Measurements from ENCODE around the gene APEH.

The APEH gene

DNA sequence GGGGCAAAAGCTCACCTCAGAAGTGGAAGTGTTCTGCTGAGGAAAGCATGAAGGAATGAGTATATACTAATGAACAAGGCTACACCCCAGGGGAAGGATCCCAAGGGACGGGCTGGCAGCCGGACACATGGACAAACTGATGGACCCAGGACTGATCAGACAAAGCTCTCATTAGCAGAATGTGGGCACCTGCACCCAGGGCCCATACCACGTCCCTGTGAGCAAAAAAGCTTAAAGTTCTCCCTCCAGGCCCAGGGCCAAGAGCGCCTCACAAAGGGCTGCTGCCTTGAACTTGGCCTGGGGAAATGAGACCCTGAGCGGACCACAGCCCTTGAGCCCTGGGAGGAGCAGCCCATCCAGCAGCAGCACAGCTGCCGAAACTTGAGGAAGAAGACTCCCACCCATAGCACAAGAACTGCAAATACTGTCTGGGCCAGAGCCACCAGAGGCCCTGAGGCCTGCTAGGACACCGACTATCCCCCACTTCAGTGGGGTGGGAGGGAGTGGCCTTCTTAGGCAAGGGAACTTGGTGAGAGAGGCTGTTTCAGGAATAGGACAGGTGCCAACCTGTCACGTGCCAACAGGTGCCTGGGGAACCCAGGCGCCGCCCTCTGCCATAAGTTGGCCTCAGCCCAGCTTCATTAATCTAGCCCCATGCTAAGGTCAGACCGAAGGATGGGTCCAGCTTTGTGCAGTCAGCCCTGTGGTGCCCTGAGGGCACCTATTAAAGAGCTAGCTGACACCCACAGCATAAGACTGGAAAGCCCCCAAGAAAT is 51.9 kb downstream of the APEH start:
- no peak for DNase-seq (ENCODE audit: low read depth in 2 of 2)

- no peak for DNase-seq (ENCODE audit: low read depth in 2 of 2)
Measured at GRCh38 chr3:49727154-49727923, 53.2 kb downstream of the APEH start.

GRCh38 chr3:49727924-49728361 is 53.8 kb downstream of the APEH start:
- no peak for DNase-seq (ENCODE audit: low read depth in 2 of 2)

DNA sequence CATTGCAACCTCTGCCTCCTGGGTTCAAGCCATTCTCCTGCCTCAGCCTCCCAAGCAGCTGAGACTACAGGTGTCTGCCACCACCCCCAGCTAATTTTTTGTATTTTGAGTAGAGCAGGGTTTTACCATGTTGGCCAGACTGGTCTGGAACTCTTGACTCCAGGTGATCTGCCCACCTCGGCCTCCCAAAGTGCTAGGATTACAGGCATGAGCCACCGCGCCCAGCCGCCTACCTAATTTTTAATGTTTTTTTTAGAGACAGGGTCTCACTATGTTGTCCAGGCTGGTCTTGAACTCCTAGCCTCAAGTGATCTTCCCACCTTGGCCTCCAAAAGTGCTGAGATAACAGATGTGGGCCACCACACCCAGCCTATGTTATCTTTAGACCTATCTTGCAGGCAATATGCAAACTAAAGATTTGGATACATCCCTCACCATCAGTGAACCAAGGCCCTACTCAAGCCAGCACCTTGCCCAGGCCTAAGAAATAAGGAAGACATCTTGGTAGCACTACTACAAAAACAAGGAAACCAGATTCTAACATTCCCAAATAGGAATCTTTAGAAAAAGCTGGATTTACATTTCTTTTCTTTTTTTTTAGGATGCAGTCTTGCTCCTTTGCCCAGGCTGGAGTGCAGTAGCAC is 55.9 kb downstream of the APEH start:
- no peak for DNase-seq (ENCODE audit: low read depth in 2 of 2)

DNA sequence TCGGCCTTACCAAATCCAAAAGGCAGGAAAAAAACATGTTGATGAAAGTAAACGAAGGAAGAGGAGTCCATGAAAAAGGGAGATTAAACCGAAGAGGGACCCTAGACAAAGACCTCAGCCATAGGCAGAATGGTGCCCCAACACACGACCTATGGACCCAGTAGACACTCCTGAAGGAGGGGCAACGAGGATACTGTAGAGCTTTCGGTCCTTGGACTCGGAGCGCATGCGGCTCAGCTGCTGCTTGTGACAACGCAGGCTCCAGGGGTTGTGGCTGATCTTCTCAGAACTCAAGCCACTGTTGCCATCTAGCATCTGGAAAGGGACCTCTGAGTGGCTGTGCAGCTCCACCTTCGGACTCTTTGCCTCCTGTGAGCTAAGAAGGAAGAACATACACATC is 58.4 kb downstream of the APEH start:
- DNase-seq (ENCODE audit: low read depth in 2 of 2) = no peak

DNA sequence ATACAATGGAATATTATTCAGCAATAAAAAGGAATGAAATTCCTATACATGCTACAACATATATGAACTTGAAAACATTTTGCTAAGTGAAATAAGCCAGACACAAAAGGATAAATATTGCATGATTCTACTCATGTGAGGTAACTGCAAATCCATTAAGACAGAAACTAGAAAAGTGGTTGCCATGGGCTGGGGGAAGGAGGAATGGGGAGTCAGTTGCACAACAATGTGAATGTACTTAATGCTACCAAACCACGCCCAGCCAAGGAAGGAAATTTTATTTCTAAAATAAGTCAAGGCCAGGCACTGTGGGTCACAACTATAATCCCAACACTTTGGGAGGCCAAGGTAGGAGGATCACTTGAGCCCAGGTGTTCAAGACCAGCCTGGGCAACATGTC is 59.4 kb downstream of the APEH start:
- DNase-seq (ENCODE audit: low read depth in 2 of 2) = no peak

Measured in stimulated activated CD4-positive, alpha-beta T cell treated with anti-CD3 and anti-CD28 coated beads, Interleukin-12 subunit alpha, Interleukin-12 subunit beta, amount 100 ng/mL, for 24 hours (primary cell).